Keratinocyte (primary cell): ENCODE measurements around the gene HELT. TPM values are rescaled to one million over a fixed set of nuclear protein-coding genes. Genes with fewer than 3 reads are reported as not detected.
"Not testable (repeated sequence)": the region's sequence is repeated elsewhere in the genome, so short reads cannot be mapped to it uniquely, and the experiment has no call there.

ENCODE experiments used
- DNase-seq: peaks from one replicate; pipeline ENCODE4 v3.0.0-alpha.2; 2011; ENCODE audit warnings: low read depth, missing footprints, low spot score
- FAIRE-seq: peaks from 2 replicates; lab custom pipeline; 2011; peaks lifted over from hg19 to GRCh38; lab: Jason Lieb, UNC
- H2AFZ ChIP-seq: 2 replicates; pipeline ENCODE4 v1.6.0; 2012; ENCODE audit warnings: low read length, control low read depth, inconsistent platforms; ENCODE audit not compliant: control insufficient read depth
- H3K27ac ChIP-seq: 2 replicates; pipeline ENCODE4 v1.5.1; 2011; ENCODE audit warnings: low read length; ENCODE audit not compliant: control insufficient read depth, insufficient read depth
- H3K27me3 ChIP-seq: 3 replicates; pipeline ENCODE4 v1.6.0; 2011; ENCODE audit warnings: low read length; ENCODE audit not compliant: control insufficient read depth, insufficient read depth; ENCODE audit errors: extremely low read depth
- H3K36me3 ChIP-seq, 2 experiments: 2 replicates in 1 of 2; 3 replicates in 1 of 2; pipeline ENCODE4 v1.5.1; 2011; ENCODE audit warnings: low read length in 2 of 2, mild to moderate bottlenecking in 1 of 2; ENCODE audit not compliant: control insufficient read depth in 2 of 2, insufficient read depth in 2 of 2; ENCODE audit errors: extremely low read depth in 1 of 2
- H3K4me1 ChIP-seq: 3 replicates; pipeline ENCODE4 v1.5.1; 2011; ENCODE audit warnings: low read length; ENCODE audit not compliant: control insufficient read depth, insufficient read depth; ENCODE audit errors: extremely low read depth
- H3K4me2 ChIP-seq: 3 replicates; pipeline ENCODE4 v1.6.0; 2011; ENCODE audit warnings: low read depth, low read length; ENCODE audit not compliant: control insufficient read depth, insufficient read depth; ENCODE audit errors: extremely low read depth
- H3K4me3 ChIP-seq, 3 experiments: fragments of 200-600 bp in 1 of 3; sonication (generic) in 1 of 3; 2 replicates in 2 of 3; 3 replicates in 1 of 3; pipeline ENCODE4 v1.5.1; 2011 to 2016; ENCODE audit warnings: low read length in 3 of 3, mild to moderate bottlenecking in 3 of 3, control low read depth in 2 of 3, inconsistent platforms in 1 of 3, low read depth in 1 of 3, mixed read lengths in 1 of 3, mixed run types in 1 of 3, moderate library complexity in 1 of 3; ENCODE audit not compliant: control insufficient read depth in 2 of 3, insufficient read depth in 2 of 3; ENCODE audit errors: extremely low read depth in 1 of 3
- H3K79me2 ChIP-seq: 2 replicates; pipeline ENCODE4 v1.6.0; 2012; ENCODE audit warnings: low read length; ENCODE audit not compliant: control insufficient read depth, insufficient read depth
- H3K9ac ChIP-seq: 3 replicates; pipeline ENCODE4 v1.6.0; 2011; ENCODE audit warnings: low read length; ENCODE audit not compliant: control insufficient read depth, insufficient read depth; ENCODE audit errors: extremely low read depth
- H3K9me1 ChIP-seq: 3 replicates; pipeline ENCODE4 v1.6.0; 2011; ENCODE audit warnings: low read length; ENCODE audit not compliant: control insufficient read depth, insufficient read depth; ENCODE audit errors: extremely low read depth
- H3K9me3 ChIP-seq: 2 replicates; pipeline ENCODE4 v1.5.1; 2012; ENCODE audit warnings: low read depth, low read length; ENCODE audit not compliant: control insufficient read depth
- H4K20me1 ChIP-seq: 3 replicates; pipeline ENCODE4 v1.6.0; 2011; ENCODE audit warnings: low read length; ENCODE audit not compliant: control insufficient read depth, insufficient read depth; ENCODE audit errors: extremely low read depth
- CTCF ChIP-seq, 3 experiments: IDR thresholded peaks in 1 of 3; conservative IDR thresholded peaks in 1 of 3; optimal IDR thresholded peaks in 1 of 3; 2 replicates in 2 of 3; 3 replicates in 1 of 3; pipeline versions ENCODE3 to v1.5.1; 2011; ENCODE audit warnings: low read length in 3 of 3, mild to moderate bottlenecking in 3 of 3, moderate library complexity in 2 of 3, control low read depth in 1 of 3, inconsistent platforms in 1 of 3; ENCODE audit not compliant: insufficient read depth in 2 of 3; ENCODE audit errors: extremely low read depth in 1 of 3
- EZH2 ChIP-seq: IDR thresholded peaks from one replicate; pipeline ENCODE4 v1.6.1; 2012; ENCODE audit warnings: inconsistent platforms, mild to moderate bottlenecking, low read length, moderate library complexity
- dilution Hi-C: fragments of 300-500 bp; cut with MboI; formaldehyde crosslinking; loops from one replicate; pipeline ENCODE4 v1.7.0; 2020; ENCODE audit warnings: low sequenced_read_pairs; ENCODE audit not compliant: extremely low pct_ligation_motif_present
- polyA plus RNA-seq, 5 experiments: library from polyadenylated mRNA; depleted of rRNA in 3 of 5; stranded (reverse) in 3 of 5; stranded (forward) in 1 of 5; unstranded in 1 of 5; fragments of >200 nt; gene quantifications; 1 replicate in 1 of 5; 2 replicates in 3 of 5; 3 replicates in 1 of 5; pipeline versions ENCODE4 v1.2.1 to v1.2.3, GENCODE V29; 2011 to 2012; ENCODE audit warnings: missing spikeins in 2 of 5, low read depth in 1 of 5, low replicate concordance in 1 of 5

HELT gene
- polyA plus RNA-seq, 1 donor (not counting 4 experiments of a cell fraction or from before 2014, with no cell fraction given): not detected

GRCh38 chr4:185039508-185040273 is 21.4 kb downstream of the HELT start:
- peak overlapping the region in 2 of 3 experiments; percentile 24 to 57 for H3K4me3 ChIP-seq
- H3K4me1 ChIP-seq: no peaks in the 10 kb centered on the region
- no peaks in the 10 kb centered on the region for H3K9me3 ChIP-seq
- dilution Hi-C loops: no loop called here
- H3K9ac ChIP-seq: peak overlapping the region; percentile 13
- DNase-seq (no peak), FAIRE-seq (peak; percentile 83)
- H3K79me2 ChIP-seq: no peaks in the 10 kb centered on the region
- H3K27ac ChIP-seq: no peak overlapping the region
- peak overlapping the region; percentile 27 for H2AFZ ChIP-seq
- no peaks in the 10 kb centered on the region for H3K36me3 ChIP-seq
- peak overlapping the region; percentile 69 for H3K4me2 ChIP-seq
- H4K20me1 ChIP-seq: no peaks in the 10 kb centered on the region
- no peak for TF ChIP-seq EZH2
- TF ChIP-seq CTCF (optimal IDR thresholded peaks at IDR 0.05 in 1 of 3, IDR thresholded peaks at IDR 0.05 in 1 of 3, conservative IDR thresholded peaks at IDR 0.05 in 1 of 3; ENCODE audit: extremely low read depth in 1 of 3, insufficient read depth in 2 of 3, low read length in 3 of 3): peak; percentile 58 to 72 (median 71)
- H3K9me1 ChIP-seq: no peaks in the 10 kb centered on the region
- H3K27me3 ChIP-seq: no peaks in the 10 kb centered on the region

GRCh38 chr4:185040523-185040922 is 22.2 kb downstream of the HELT start:
- H3K36me3 ChIP-seq: no peaks in the 10 kb centered on the region
- H4K20me1 ChIP-seq: no peaks in the 10 kb centered on the region
- no peaks in the 10 kb centered on the region for H3K9me1 ChIP-seq
- H3K4me3 ChIP-seq: no peak overlapping the region
- no peaks in the 10 kb centered on the region for H3K27me3 ChIP-seq
- dilution Hi-C loops: no loop called here
- no peak for DNase-seq
- H3K9ac ChIP-seq: no peak overlapping the region
- no peaks in the 10 kb centered on the region for H3K79me2 ChIP-seq
- FAIRE-seq: no peak
- no peak overlapping the region for H2AFZ ChIP-seq
- H3K27ac ChIP-seq: no peak overlapping the region
- no peak overlapping the region for H3K4me2 ChIP-seq
- TF ChIP-seq EZH2: no peak
- TF ChIP-seq CTCF (optimal IDR thresholded peaks at IDR 0.05 in 1 of 3, IDR thresholded peaks at IDR 0.05 in 1 of 3, conservative IDR thresholded peaks at IDR 0.05 in 1 of 3; ENCODE audit: extremely low read depth in 1 of 3, insufficient read depth in 2 of 3, low read length in 3 of 3): no peak
- no peaks in the 10 kb centered on the region for H3K9me3 ChIP-seq
- H3K4me1 ChIP-seq: no peaks in the 10 kb centered on the region

GRCh38 chr4:185050286-185050685 is 32.0 kb downstream of the HELT start:
- H3K4me1 ChIP-seq, H3K36me3 ChIP-seq, dilution Hi-C loops, H2AFZ ChIP-seq, FAIRE-seq, H4K20me1 ChIP-seq, H3K9me1 ChIP-seq, H3K9me3 ChIP-seq, H3K4me3 ChIP-seq, H3K9ac ChIP-seq, H3K4me2 ChIP-seq, H3K79me2 ChIP-seq, DNase-seq, H3K27ac ChIP-seq, H3K27me3 ChIP-seq: not testable (repeated sequence)

- dilution Hi-C loops, FAIRE-seq, H4K20me1 ChIP-seq, DNase-seq, H3K4me3 ChIP-seq, H3K4me2 ChIP-seq, H3K27ac ChIP-seq, H3K4me1 ChIP-seq, H3K36me3 ChIP-seq, H2AFZ ChIP-seq, H3K27me3 ChIP-seq, H3K9me3 ChIP-seq, H3K9me1 ChIP-seq, H3K79me2 ChIP-seq, H3K9ac ChIP-seq: not testable (repeated sequence)
Measured at GRCh38 chr4:185051283-185051682, 33.0 kb downstream of the HELT start.
